GM12878 (cell line): Measurements from ENCODE around the gene THSD8. TPM values are rescaled to one million over a fixed set of nuclear protein-coding genes. Genes with fewer than 3 reads are reported as not detected.

Experiments used
- ATAC-seq: fragments of 200-7000 bp; cut with Tn5 transposase; 3 replicates; pipeline ENCODE4 v1.9.1; 2020; ENCODE audit warnings: mild to moderate bottlenecking, moderate library complexity
- BruUV-seq: library from RNA; stranded (reverse); fragments of 400-500 nt; replicated peaks from 2 replicates; lab custom pipeline; 2021; lab: Mats Ljungman, UMichigan
- CTCF ChIA-PET: fragments of 300-600 bp; sonication (Branson Sonifier 250); formaldehyde crosslinking; extraction: SDS; loops from one replicate; lab custom pipeline; 2021; ENCODE audit warnings: inconsistent platforms; lab: Yijun Ruan, JAX
- POLR2A ChIA-PET: fragments of 350-600 bp; formaldehyde crosslinking; extraction: SDS; loops from one replicate; lab custom pipeline; 2021; ENCODE audit warnings: inconsistent platforms; lab: Charles Lee
- RAD21 ChIA-PET: fragments of 300-600 bp; sonication (Branson Sonifier 250); formaldehyde crosslinking; loops from one replicate; lab custom pipeline; 2023; ENCODE audit warnings: antibody characterized with exemption; ENCODE audit not compliant: unreplicated experiment; lab: Charles Lee
- SMC1A ChIA-PET: fragments of 300-600 bp; sonication (Branson Sonifier 250); formaldehyde crosslinking; loops from one replicate; lab custom pipeline; 2023; ENCODE audit not compliant: unreplicated experiment, uncharacterized antibody; lab: Charles Lee
- DNase-seq: peaks from one replicate; pipeline ENCODE4 v3.0.0-alpha.2; 2011; ENCODE audit warnings: low read depth, low spot score
- FAIRE-seq: peaks from 3 replicates; lab custom pipeline; 2011; peaks lifted over from hg19 to GRCh38; lab: Jason Lieb, UNC
- H2AFZ ChIP-seq: 2 replicates; pipeline ENCODE4 v1.6.0; 2011; ENCODE audit warnings: low read depth, low read length, control low read depth; ENCODE audit not compliant: control insufficient read depth
- H3K27ac ChIP-seq: 2 replicates; pipeline ENCODE4 v1.5.1; 2011; ENCODE audit warnings: control low read depth; ENCODE audit not compliant: control insufficient read depth, insufficient read depth
- H3K27me3 ChIP-seq, 2 experiments: replicated peaks in 1 of 2; 2 replicates each; pipeline versions ENCODE4 v1.6.0 to v1.6.1; 2011; ENCODE audit warnings: low read length in 1 of 2; ENCODE audit not compliant: control insufficient read depth in 2 of 2, insufficient read depth in 2 of 2
- H3K36me3 ChIP-seq, 2 experiments: 2 replicates each; pipeline ENCODE4 v1.5.1; 2011; ENCODE audit warnings: low read length in 1 of 2; ENCODE audit not compliant: control insufficient read depth in 2 of 2, insufficient read depth in 2 of 2
- H3K4me1 ChIP-seq: 2 replicates; pipeline ENCODE4 v1.6.1; 2011; ENCODE audit warnings: mild to moderate bottlenecking, low read length, moderate library complexity, mixed read lengths; ENCODE audit not compliant: control insufficient read depth, insufficient read depth
- H3K4me2 ChIP-seq: 2 replicates; pipeline ENCODE4 v1.6.0; 2011; ENCODE audit warnings: control low read depth; ENCODE audit not compliant: control insufficient read depth, insufficient read depth
- H3K4me3 ChIP-seq: fragments of 200-600 bp; sonication (generic); 2 replicates; pipeline ENCODE4 v1.5.1; 2016
- H3K79me2 ChIP-seq: 2 replicates; pipeline ENCODE4 v1.6.0; 2011; ENCODE audit warnings: low read length; ENCODE audit not compliant: control insufficient read depth, insufficient read depth
- H3K9ac ChIP-seq: 2 replicates; pipeline ENCODE4 v1.8.0; 2011; ENCODE audit warnings: low read length, control low read depth, mixed read lengths; ENCODE audit not compliant: control insufficient read depth, insufficient read depth
- H3K9me3 ChIP-seq: replicated peaks from 3 replicates; pipeline ENCODE4 v1.5.1; 2011; ENCODE audit warnings: mild to moderate bottlenecking, low read length; ENCODE audit not compliant: control insufficient read depth, insufficient read depth
- H4K20me1 ChIP-seq: 2 replicates; pipeline ENCODE4 v1.6.0; 2011; ENCODE audit not compliant: control insufficient read depth, insufficient read depth
- BACH1 ChIP-seq: fragments of 450-650 bp; IDR thresholded peaks from 2 replicates; pipeline ENCODE4 v1.6.1; 2017; ENCODE audit warnings: mild to moderate bottlenecking, borderline replicate concordance
- BRCA1 ChIP-seq: IDR thresholded peaks from 2 replicates; pipeline ENCODE4 v1.6.1; 2011; ENCODE audit warnings: low read depth, low read length, improper control_type of control experiment
- CHD1 ChIP-seq: IDR thresholded peaks from 2 replicates; pipeline ENCODE4 v1.6.1; 2012; ENCODE audit warnings: low read depth, low read length, improper control_type of control experiment
- CHD2 ChIP-seq: IDR thresholded peaks from 2 replicates; pipeline ENCODE4 v1.6.1; 2011; ENCODE audit warnings: low read depth, low read length, improper control_type of control experiment, borderline replicate concordance
- CUX1 ChIP-seq: IDR thresholded peaks from 2 replicates; pipeline ENCODE4 v1.6.1; 2012; ENCODE audit warnings: improper control_type of control experiment, low read depth, low read length; ENCODE audit not compliant: insufficient replicate concordance
- IKZF1 ChIP-seq: fragments of 450-650 bp; conservative IDR thresholded peaks from 2 replicates; pipeline ENCODE4 v1.6.1; 2017; ENCODE audit warnings: antibody characterized with exemption, mild to moderate bottlenecking
- IRF4 ChIP-seq: IDR thresholded peaks from 2 replicates; pipeline ENCODE4 v1.6.1; 2011; ENCODE audit warnings: low read depth, low read length
- RAD51 ChIP-seq: fragments of 450-650 bp; IDR thresholded peaks from 2 replicates; pipeline ENCODE4 v1.6.1; 2016; ENCODE audit warnings: moderate library complexity, mild to moderate bottlenecking, inconsistent platforms
- WRNIP1 ChIP-seq: IDR thresholded peaks from 2 replicates; pipeline ENCODE4 v1.6.1; 2011; ENCODE audit warnings: low read depth, low read length, improper control_type of control experiment, borderline replicate concordance
- WGBS: methylation state at CpG from one replicate; pipeline ENCODE4 v1.1.6; 2016; ENCODE audit warnings: low lambda C conversion rate; ENCODE audit not compliant: insufficient replicate concordance, insufficient coverage; ENCODE audit errors: missing lambda C conversion rate; 5-methylcytosine and 5-hydroxymethylcytosine counted together
- in situ Hi-C: fragments of 300-500 bp; cut with MboI; formaldehyde crosslinking; loops from 9 replicates; pipeline ENCODE4 v1.14.3; 2018; ENCODE audit warnings: mixed read lengths
- intact Hi-C: fragments of 100-400 bp; cut with micrococcal nuclease; formaldehyde crosslinking; loops from one replicate; pipeline ENCODE4 v1.14.2; 2022; ENCODE audit not compliant: unreplicated experiment
- polyA plus RNA-seq, 11 experiments: library from polyadenylated mRNA; depleted of rRNA in 4 of 11; unstranded in 6 of 11; stranded (reverse) in 5 of 11; fragments of >200 nt; fragmentation: Nextera tagmentation in 4 of 11; fragmentation: Illumina TruSeq in 1 of 11; extraction: Ambion mirVana in 4 of 11; extraction: Trizol in 1 of 11; gene quantifications; 1 replicate in 1 of 11; 2 replicates in 10 of 11; pipeline versions ENCODE4 v1.2.1 to v1.2.3, GENCODE V29; 2011 to 2016; ENCODE audit warnings: inconsistent platforms in 2 of 11, missing spikeins in 2 of 11, low read depth in 1 of 11
- total RNA-seq, 4 experiments: library from RNA; depleted of rRNA in 3 of 4; stranded (reverse); fragments of >200 nt in 3 of 4; fragmentation: Illumina TruSeq in 1 of 4; extraction: Trizol in 1 of 4; gene quantifications; 2 replicates each; pipeline versions ENCODE4 v1.2.1 to v1.2.3, GENCODE V29; 2013 to 2021
- TF ChIP-seq, protein P1 (sequence below): fragments of 450-650 bp; IDR thresholded peaks from 2 replicates; pipeline ENCODE4 v1.6.1; 2017; ENCODE audit warnings: antibody characterized with exemption, mild to moderate bottlenecking, moderate library complexity
- TF ChIP-seq, protein P2 (sequence below): fragments of 450-650 bp; IDR thresholded peaks from 2 replicates; pipeline ENCODE4 v1.6.1; 2017; ENCODE audit warnings: borderline replicate concordance
- TF ChIP-seq, protein P3 (sequence below), 3 experiments: IDR thresholded peaks in 2 of 3; conservative IDR thresholded peaks in 1 of 3; 2 replicates each; pipeline ENCODE4 v1.5.1; 2011; ENCODE audit warnings: low read depth in 3 of 3, low read length in 3 of 3, mild to moderate bottlenecking in 3 of 3, control low read depth in 2 of 3, moderate library complexity in 2 of 3, inconsistent platforms in 1 of 3, mixed read lengths in 1 of 3; ENCODE audit not compliant: control insufficient read depth in 2 of 3, insufficient read depth in 1 of 3; ENCODE audit errors: extremely low read depth in 1 of 3

THSD8 gene
- total and polyA plus RNA-seq, 10 of the 15 experiments (the other 5 are each of a cell fraction or from before 2014, with no cell fraction given), result 0.24 to 32.3 (median 21.3) TPM; not detected in 2

DNA sequence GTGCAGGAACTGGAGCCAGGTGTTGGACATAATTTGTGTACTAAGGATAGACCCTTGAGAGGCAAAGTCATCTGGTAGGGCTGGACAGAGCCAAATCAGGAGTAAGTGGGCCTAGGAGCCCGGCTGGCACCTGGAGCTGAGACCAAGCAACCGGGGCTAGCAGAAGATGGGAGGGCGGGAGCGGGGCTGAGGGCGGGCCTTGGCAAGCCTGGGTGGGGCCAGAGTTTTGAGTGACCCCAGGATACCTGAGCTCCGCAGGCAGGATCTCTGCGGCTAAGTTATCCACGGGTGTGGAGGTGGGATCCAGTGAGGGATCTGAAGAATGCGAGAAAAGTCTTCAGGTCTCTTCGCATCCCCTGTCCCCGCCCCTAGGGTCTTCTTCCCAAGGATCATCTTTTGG lies 34.7 kb upstream of the THSD8 start:
- Histone ChIP-seq H3K9ac (no peak overlapping the region), H3K4me1 (no peaks in the 10 kb centered on the region; the same call in 1 of the 2 replicates), H3K79me2 (no peaks in the 10 kb centered on the region), H3K36me3 (no peaks in the 10 kb centered on the region), H3K4me2 (no peak overlapping the region), H3K27me3 (no peaks in the 10 kb centered on the region; a peak in 1 of 4 replicates), H3K4me3 (no peak overlapping the region), H3K27ac (no peak overlapping the region), H4K20me1 (no peaks in the 10 kb centered on the region), H2AFZ (no peak overlapping the region), H3K9me3 (no peaks in the 10 kb centered on the region)
- ChIA-PET CTCF (interaction anchor here (1.3 to 17.0 kb wide), 6 partner anchors 7 to 100 kb away, joined by 3 to 426 read pairs (median 28); partner anchors contain the start of genes JUNB, PRDX2 and THSD8), SMC1A (interaction anchor here (0.6 to 4.6 kb wide), 7 partner anchors 10 to 80 kb away, joined by 3 to 61 read pairs (median 5); no protein-coding TSS in a partner anchor), RAD21 (interaction anchor here (1.1 to 9.0 kb wide), 6 partner anchors 11 to 198 kb away, joined by 3 to 76 read pairs (median 14); no protein-coding TSS in a partner anchor), POLR2A (interaction anchor here (0.8 to 1.3 kb wide), 2 partner anchors 29 to 34 kb away, joined by 3 to 5 read pairs; no protein-coding TSS in a partner anchor)
- no TSS peak for BruUV-seq
- ATAC-seq (no peak), DNase-seq (no peak), FAIRE-seq (no peak)
- intact Hi-C loops (no loop called here), in situ Hi-C loops (loop anchor here (5.0 kb wide), 1 partner anchor 80 kb away; no protein-coding TSS in a partner anchor)
- 100% methylated on average over 8 of the region's 11 CpGs for WGBS
- TF ChIP-seq, protein P1, sequence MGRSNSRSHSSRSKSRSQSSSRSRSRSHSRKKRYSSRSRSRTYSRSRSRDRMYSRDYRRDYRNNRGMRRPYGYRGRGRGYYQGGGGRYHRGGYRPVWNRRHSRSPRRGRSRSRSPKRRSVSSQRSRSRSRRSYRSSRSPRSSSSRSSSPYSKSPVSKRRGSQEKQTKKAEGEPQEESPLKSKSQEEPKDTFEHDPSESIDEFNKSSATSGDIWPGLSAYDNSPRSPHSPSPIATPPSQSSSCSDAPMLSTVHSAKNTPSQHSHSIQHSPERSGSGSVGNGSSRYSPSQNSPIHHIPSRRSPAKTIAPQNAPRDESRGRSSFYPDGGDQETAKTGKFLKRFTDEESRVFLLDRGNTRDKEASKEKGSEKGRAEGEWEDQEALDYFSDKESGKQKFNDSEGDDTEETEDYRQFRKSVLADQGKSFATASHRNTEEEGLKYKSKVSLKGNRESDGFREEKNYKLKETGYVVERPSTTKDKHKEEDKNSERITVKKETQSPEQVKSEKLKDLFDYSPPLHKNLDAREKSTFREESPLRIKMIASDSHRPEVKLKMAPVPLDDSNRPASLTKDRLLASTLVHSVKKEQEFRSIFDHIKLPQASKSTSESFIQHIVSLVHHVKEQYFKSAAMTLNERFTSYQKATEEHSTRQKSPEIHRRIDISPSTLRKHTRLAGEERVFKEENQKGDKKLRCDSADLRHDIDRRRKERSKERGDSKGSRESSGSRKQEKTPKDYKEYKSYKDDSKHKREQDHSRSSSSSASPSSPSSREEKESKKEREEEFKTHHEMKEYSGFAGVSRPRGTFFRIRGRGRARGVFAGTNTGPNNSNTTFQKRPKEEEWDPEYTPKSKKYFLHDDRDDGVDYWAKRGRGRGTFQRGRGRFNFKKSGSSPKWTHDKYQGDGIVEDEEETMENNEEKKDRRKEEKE, result no peak
- no peak for TF ChIP-seq CUX1
- TF ChIP-seq, protein P2, sequence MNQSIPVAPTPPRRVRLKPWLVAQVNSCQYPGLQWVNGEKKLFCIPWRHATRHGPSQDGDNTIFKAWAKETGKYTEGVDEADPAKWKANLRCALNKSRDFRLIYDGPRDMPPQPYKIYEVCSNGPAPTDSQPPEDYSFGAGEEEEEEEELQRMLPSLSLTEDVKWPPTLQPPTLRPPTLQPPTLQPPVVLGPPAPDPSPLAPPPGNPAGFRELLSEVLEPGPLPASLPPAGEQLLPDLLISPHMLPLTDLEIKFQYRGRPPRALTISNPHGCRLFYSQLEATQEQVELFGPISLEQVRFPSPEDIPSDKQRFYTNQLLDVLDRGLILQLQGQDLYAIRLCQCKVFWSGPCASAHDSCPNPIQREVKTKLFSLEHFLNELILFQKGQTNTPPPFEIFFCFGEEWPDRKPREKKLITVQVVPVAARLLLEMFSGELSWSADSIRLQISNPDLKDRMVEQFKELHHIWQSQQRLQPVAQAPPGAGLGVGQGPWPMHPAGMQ, result no peak
- no peak for TF ChIP-seq IKZF1
- TF ChIP-seq RAD51, result no peak
- no peak for TF ChIP-seq CHD2
- TF ChIP-seq BRCA1, result no peak
- no peak for TF ChIP-seq CHD1
- TF ChIP-seq WRNIP1, result no peak
- no peak for TF ChIP-seq BACH1
- TF ChIP-seq IRF4, result no peak
- TF ChIP-seq, protein P3, sequence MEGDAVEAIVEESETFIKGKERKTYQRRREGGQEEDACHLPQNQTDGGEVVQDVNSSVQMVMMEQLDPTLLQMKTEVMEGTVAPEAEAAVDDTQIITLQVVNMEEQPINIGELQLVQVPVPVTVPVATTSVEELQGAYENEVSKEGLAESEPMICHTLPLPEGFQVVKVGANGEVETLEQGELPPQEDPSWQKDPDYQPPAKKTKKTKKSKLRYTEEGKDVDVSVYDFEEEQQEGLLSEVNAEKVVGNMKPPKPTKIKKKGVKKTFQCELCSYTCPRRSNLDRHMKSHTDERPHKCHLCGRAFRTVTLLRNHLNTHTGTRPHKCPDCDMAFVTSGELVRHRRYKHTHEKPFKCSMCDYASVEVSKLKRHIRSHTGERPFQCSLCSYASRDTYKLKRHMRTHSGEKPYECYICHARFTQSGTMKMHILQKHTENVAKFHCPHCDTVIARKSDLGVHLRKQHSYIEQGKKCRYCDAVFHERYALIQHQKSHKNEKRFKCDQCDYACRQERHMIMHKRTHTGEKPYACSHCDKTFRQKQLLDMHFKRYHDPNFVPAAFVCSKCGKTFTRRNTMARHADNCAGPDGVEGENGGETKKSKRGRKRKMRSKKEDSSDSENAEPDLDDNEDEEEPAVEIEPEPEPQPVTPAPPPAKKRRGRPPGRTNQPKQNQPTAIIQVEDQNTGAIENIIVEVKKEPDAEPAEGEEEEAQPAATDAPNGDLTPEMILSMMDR (IDR thresholded peaks at IDR 0.05 in 2 of 3, conservative IDR thresholded peaks at IDR 0.05 in 1 of 3; ENCODE audit: control insufficient read depth in 2 of 3, extremely low read depth in 1 of 3, insufficient read depth in 1 of 3, low read depth in 3 of 3, low read length in 3 of 3), result no peak
